GM18951 (cell line): ENCODE results near the gene ADRA2C.

ENCODE experiments used
- POLR2A ChIP-seq: IDR thresholded peaks from 4 replicates; pipeline ENCODE4 v1.6.1; 2011; ENCODE audit warnings: mild to moderate bottlenecking; ENCODE audit not compliant: insufficient read length, insufficient read depth; ENCODE audit errors: extremely low read depth
- in situ Hi-C: fragments of 300-500 bp; cut with MboI; formaldehyde crosslinking; loops from one replicate; pipeline ENCODE4 v1.12.0; 2022; ENCODE audit warnings: low sequenced_read_pairs, mixed read lengths, inconsistent platforms; ENCODE audit not compliant: unreplicated experiment

ADRA2C gene

DNA sequence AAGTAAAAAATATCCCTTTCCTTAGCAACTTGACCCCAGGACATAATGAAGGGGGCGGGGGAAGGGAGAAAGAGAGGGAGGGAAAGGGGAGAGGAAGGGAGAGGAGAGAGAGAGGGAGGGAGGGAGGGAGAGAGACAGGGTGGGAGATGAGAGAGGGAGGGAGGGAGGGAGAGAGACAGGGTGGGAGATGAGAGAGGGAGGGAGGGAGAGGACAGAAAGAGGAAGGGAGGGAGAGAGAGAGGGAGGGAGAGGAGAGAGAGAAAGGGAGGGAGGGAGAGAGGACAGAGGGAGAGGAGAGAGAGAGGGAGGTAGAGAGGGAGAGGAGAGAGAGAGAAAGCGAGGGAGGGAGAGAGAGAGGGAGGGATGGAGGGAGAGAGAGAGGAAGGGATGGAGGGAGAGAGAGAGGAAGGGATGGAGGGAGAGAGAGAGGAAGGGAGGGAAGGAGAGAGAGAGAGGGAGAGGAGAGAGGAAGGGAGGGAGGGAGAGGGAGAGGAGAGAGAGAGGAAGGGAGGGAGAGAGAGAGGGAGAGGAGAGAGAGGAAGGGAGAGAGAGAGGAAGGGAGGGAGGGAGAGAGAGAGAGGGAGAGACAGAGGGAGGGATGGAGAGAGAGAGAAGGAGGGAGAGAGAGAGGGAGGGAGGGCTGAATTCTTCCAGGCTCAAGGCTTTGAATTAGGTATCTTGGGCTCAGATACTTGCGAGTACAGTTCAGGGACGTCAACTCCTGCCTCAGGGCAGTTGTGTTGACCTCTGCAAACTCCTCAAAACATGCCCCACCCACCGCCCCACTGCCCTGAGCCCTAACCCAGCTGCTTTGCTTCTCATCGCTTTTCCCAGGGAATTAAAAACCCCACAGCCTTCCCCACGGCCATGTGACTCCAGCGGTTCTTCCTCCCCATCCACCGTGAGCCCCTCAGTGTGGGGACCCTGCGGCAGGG lies 40.0 kb upstream of the ADRA2C start:
- in situ Hi-C loops = no loop called here

DNA sequence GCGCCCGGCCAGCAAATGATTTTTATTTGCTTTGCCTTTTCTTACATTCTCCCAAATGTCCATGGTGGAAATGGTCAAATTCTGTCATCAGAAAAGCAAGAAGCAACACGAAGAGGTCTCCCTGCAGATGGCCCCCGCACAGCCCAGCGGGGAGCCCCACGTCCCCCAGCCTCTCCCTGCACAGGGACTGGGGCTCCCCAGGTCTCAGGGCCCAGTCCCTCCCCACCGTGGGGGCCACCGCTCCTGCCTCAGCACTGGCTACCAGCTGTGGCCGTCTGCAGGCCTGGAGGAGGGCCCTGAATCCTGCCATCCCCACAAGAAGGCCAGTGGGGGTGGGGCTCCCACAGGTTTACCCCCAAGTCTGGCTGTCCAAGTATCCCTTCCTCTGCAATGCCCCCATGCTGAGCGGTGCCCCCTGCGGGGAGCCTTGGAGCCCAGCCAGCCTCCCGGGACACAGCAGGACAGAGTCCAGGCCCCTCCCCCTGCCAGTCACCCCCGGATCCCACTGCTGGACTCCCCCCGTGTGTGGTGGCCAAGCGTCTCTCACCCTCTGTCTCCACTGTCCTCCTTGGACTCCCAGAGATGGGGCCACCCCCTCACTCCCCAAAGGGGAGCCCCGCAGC lies 38.2 kb upstream of the ADRA2C start:
- no peak for TF ChIP-seq POLR2A
- in situ Hi-C loops = no loop called here

More for the DNA sequence above, 40.0 kb upstream of the ADRA2C start:
- TF ChIP-seq POLR2A = no peak

- no peak for TF ChIP-seq POLR2A
- in situ Hi-C loops = no loop called here
Measured at GRCh38 chr4:3729188-3729881, 36.9 kb upstream of the ADRA2C start.

DNA sequence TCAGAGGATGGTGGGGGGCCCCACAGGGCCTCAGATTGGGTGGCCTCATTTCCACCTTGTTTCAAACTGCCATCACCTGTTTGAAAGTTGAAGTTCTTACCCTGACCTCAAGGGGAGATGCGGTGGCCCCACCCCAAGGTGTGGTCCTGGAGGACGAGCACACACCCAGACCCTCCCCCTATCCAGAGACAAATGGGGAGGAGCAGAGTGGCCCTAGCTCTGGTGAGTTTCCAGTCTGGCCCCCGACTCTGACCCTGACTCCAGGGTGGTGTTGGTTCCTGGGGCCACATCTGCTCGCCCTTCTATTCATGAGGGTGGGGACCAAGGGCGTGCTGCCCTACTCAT lies 36.3 kb upstream of the ADRA2C start:
- TF ChIP-seq POLR2A = no peak
- in situ Hi-C loops = no loop called here

GRCh38 chr4:3730422-3731190 lies 35.6 kb upstream of the ADRA2C start:
- TF ChIP-seq POLR2A = no peak
- in situ Hi-C loops = no loop called here

DNA sequence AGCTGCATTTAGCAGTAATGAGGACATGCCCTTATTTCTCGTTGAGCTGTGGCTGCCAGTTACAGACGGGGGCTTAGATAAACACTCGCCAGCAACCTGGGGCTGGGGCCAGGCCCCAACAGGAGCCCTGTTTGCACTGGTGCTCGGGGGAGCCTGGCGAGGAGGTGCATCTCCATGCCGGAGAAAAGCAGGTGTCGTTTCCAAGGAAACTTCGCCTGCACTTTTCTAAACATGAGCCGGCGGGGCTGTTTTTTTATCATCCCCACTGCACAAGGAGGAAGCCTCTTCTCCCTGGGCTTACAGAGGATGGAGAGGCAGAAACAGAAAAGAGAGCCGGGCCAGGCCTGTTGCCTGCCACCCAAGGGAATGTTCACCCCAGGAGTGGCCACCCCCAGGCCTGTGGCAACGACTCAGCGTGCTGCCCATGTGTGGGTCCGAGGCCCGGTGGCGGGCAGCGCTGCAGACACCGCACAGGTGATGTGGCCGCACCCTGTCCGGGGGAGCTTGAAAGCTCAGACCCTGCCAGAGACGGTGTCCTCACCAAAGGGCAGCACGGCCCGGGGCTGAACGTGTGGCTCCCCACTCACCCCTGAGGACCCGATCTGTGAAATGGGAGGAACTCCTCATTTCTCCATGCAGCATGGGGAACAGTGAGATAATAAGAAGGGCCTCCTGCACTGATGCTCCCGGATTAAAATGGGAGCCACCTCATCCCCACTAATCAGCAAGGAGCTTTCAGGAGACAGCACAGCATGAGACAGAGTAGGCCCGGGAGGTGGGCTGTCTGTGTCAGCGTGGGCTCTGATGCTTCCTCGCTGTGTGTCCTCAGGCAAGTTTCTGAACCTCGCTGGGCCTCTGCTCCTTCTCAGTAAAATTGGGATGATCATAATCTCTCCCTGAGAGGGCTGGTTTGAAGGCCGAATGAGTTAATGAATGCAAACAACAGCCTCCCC lies 33.8 kb upstream of the ADRA2C start:
- in situ Hi-C loops = no loop called here
- TF ChIP-seq POLR2A = no peak

- in situ Hi-C loops = no loop called here
- no peak for TF ChIP-seq POLR2A
Measured at GRCh38 chr4:3733195-3733594, 33.0 kb upstream of the ADRA2C start.

- in situ Hi-C loops = no loop called here
- TF ChIP-seq POLR2A = no peak
Measured at GRCh38 chr4:3735196-3735595, 31.0 kb upstream of the ADRA2C start.

- in situ Hi-C loops = no loop called here
- no peak for TF ChIP-seq POLR2A
Measured at GRCh38 chr4:3736290-3736689, 29.9 kb upstream of the ADRA2C start.

GRCh38 chr4:3736806-3737205 lies 29.4 kb upstream of the ADRA2C start:
- TF ChIP-seq POLR2A = no peak
- in situ Hi-C loops = no loop called here

DNA sequence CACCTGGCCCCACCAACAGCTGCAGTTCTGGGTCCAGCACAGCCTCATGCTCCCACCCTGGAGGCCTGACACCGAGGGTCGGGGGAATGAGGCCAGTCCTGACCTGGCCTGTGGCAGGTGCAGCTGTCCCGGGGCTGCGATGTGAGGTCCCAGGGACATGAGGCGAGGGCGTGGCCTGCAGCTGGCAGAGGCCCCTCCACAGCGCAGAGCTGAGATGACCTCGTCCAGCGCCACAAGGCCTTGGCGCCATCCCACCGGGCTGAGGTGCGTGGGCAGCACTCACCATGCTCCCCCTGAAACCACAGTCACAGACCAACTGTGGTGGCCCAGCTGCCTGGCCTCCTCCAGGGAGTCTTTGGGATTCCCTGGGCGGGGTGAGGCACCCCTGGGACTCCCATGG lies 26.6 kb upstream of the ADRA2C start:
- no peak for TF ChIP-seq POLR2A
- in situ Hi-C loops = no loop called here

DNA sequence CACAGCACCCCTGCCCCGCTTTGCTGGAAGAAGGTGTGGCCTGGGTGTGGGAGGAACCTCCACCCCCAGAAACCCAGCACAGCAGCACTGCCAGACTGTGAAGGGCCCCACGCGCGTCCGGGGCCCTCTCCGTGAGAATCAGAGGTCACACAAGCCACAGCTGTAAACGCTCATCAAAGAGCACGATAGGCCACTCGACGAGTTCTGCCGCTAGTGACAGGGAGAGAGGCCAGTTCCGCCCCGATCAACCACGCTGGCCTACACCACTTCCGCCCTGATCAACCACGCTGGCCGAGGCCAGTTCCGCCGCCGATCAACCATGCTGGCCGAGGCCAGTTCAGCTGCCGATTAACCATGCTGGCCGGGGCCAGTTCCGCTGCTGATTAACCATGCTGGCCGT lies 25.9 kb upstream of the ADRA2C start:
- in situ Hi-C loops = no loop called here
- TF ChIP-seq POLR2A = no peak
